ENCODE measurements around the gene FRMD4A.

The FRMD4A gene

GRCh38 chr10:13709931-13710650, 620.6 kb downstream of the FRMD4A start:
- no peak for DNase-seq

GRCh38 chr10:13708256-13708990, 622.3 kb downstream of the FRMD4A start:
- DNase-seq, result no peak

GRCh38 chr10:13707156-13707881, 623.4 kb downstream of the FRMD4A start:
- DNase-seq, result peak; percentile 18

GRCh38 chr10:13706604-13707003, 624.1 kb downstream of the FRMD4A start:
- no peak for DNase-seq

GRCh38 chr10:13706175-13706574, 624.5 kb downstream of the FRMD4A start:
- no peak for DNase-seq

DNA sequence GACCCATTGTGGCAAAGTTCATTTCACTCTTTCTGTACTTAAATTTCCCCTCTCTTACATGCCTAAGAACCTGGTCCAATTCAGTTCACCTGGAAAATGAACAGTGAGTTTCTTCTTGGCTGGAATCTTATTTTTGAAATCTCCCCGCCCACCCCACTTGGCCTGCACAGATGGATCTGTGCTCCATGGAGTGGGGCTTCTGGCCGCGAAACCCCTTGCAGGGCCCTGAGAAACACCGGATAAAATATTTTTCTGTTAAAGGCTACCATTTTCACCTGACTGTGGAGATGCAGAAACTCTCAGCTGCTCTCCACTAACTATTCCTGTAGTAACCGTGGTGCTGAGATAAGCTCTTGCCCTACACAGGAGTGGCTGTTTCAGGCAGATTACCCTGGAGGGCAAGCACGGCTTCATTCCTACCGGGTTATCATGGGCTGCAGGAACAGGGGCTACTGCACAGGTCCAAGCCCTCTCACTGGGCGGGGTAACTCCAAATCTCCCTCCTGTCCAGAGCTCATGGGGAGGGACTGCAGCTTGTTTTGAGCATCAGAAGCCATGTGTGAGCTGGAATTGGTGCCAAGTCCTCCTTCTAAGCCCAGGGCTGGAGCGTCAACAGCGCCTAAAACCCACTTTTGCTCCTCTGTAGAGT, 625.1 kb downstream of the FRMD4A start:
- DNase-seq, result no peak

- no peak for DNase-seq
These were observed 625.8 kb downstream of the FRMD4A start for GRCh38 chr10:13704964-13705363.

- DNase-seq, result no peak
These were observed 626.7 kb downstream of the FRMD4A start for GRCh38 chr10:13703997-13704536.

GRCh38 chr10:13703101-13703818, 627.5 kb downstream of the FRMD4A start:
- no peak for DNase-seq

GRCh38 chr10:13701157-13701919, 629.4 kb downstream of the FRMD4A start:
- no peak for DNase-seq

GRCh38 chr10:13700473-13701144, 630.1 kb downstream of the FRMD4A start:
- DNase-seq, result no peak

DNA sequence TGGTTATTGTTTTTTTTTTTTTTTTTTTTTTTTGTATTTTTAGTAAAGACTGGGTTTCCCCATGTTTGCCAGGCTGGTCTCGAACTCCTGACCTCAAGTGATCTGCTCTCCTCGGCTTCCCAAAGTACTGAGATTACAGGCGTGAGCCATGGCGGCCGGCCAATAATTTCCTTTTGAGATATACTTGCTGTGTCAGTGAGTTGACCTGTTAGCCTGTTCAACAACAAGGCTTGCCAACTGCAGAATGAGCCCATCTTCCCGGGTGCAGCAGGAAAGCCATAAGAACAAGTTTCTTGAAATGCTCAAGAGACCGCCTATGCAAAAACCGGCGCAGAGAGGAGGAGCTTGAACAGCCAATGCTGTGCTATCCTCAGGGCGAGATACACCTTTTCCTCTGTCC, 631.5 kb downstream of the FRMD4A start:
- DNase-seq, result no peak

DNA sequence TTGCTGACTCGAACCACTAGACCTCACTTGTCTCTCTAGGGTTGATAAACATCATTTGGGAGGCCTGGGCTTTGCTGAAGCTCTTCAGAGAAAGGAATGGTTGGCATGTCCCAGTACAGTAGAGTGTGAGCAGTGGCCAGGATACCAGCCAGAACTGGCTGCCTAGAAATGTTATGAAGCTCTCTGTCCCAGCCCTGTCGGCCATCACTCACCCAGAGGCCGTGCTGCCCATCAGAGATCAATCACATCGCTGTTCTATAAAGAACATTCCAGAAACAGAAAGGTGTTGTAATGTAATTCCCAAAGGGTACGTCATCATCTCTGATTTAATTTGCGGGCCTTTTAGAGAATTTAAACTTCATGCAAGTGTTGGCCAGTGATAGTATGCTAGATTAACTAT, 632.5 kb downstream of the FRMD4A start:
- no peak for DNase-seq

- no peak for DNase-seq
These were observed 634.7 kb downstream of the FRMD4A start for GRCh38 chr10:13696071-13696470.

- no peak for DNase-seq
These were observed 635.1 kb downstream of the FRMD4A start for GRCh38 chr10:13695588-13695987.

DNA sequence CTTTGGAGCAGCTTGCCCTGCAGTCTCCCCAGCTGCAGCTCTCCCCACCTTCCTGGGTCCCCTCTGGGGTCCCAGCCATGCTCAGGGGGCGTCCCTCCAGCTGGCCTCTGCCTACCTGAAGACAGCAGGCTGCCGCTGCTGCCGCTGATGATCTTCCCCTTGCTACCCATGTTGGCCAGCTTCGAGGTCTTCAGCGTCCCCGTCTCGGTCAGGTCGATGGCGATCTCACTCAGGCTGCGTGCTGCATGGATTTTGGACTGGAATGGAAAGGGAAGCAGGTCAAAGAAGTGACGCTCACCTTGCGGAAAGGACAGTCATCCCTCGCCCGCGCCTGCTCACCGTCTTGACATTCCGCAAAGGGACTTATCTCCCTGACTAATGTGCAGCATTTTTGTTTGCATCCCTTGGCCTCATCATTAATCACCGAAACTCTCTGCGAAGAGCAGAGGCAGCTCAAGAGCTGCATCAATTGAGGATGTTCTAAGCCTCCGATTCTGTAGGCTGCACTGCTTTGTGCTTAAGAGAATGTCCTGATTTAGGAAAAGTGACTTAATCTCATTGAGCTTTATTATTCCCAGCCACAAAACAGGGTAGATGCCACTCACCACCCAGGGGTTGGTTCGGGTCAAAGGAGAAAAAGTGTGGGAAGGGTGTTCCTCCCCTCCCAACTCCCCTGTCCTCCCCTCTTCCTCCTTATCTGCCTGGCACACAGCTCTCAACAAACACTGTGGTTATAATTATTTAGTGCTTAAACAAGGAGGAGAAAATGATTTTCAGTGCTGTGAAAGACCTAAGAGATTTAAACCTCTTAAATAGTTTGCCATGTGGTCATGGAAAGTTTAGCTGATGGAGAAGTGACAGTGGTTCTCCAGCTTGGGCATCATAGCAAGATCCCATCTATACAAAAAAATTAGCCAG, 636.7 kb downstream of the FRMD4A start:
- no peak for DNase-seq

- no peak for DNase-seq
These were observed 640.4 kb downstream of the FRMD4A start for GRCh38 chr10:13690281-13690825.

DNA sequence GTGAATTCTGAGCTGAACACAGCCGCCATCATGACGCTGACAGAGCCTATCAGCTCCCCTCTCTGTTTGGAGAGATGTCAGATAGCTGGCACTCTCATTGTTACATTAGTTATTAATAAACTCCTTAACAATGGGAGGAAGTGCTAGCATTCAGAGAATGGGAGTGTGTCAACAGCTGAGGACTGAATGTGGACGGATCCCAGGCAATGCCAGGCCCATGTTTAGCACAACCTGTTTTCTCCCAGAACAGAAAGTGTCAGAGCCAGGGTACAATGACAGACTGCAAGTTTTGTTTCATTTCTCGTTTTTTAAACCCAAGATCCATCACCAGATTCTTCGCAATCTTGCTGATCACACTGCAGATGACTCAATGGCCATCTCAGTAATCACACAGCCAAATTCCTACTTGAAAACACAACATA, 644.4 kb downstream of the FRMD4A start:
- no peak for DNase-seq

GRCh38 chr10:13685885-13686284, 644.8 kb downstream of the FRMD4A start:
- no peak for DNase-seq

All from stimulated activated CD4-positive, alpha-beta T cell treated with anti-CD3 and anti-CD28 coated beads, Interleukin-4, amount 100 ng/mL, for 1 hour (primary cell).